ENCODE data around the gene ZNF639. TPM values are rescaled to one million over a fixed set of nuclear protein-coding genes. Genes with fewer than 3 reads are reported as not detected.

Gene ZNF639
- total RNA-seq, 1 experiment from 2014 or later: 44.1 TPM

- TF ChIP-seq, protein P1, sequence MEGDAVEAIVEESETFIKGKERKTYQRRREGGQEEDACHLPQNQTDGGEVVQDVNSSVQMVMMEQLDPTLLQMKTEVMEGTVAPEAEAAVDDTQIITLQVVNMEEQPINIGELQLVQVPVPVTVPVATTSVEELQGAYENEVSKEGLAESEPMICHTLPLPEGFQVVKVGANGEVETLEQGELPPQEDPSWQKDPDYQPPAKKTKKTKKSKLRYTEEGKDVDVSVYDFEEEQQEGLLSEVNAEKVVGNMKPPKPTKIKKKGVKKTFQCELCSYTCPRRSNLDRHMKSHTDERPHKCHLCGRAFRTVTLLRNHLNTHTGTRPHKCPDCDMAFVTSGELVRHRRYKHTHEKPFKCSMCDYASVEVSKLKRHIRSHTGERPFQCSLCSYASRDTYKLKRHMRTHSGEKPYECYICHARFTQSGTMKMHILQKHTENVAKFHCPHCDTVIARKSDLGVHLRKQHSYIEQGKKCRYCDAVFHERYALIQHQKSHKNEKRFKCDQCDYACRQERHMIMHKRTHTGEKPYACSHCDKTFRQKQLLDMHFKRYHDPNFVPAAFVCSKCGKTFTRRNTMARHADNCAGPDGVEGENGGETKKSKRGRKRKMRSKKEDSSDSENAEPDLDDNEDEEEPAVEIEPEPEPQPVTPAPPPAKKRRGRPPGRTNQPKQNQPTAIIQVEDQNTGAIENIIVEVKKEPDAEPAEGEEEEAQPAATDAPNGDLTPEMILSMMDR (conservative IDR thresholded peaks at IDR 0.05): no peak
- peaks cover 5 to 7% of the 10 kb centered on the region in 2 experiments for H3K4me1 Mint-ChIP-seq
- no peaks in the 10 kb centered on the region for H3K9me3 Mint-ChIP-seq
- no peak overlapping the region for H2BK120ac ChIP-seq (ENCODE audit: low read depth, low read length, poor library complexity, severe bottlenecking)
- H3K79me2 ChIP-seq (ENCODE audit: insufficient read depth, low read length): no peaks in the 10 kb centered on the region
- H3K4ac ChIP-seq (ENCODE audit: low read depth, low read length): no peak overlapping the region
- no peaks in the 10 kb centered on the region for H3K27me3 ChIP-seq (ENCODE audit: insufficient read depth, low read length)
- no peak overlapping the region for H4K8ac ChIP-seq (replicated peaks; ENCODE audit: insufficient read length, low read depth, low read length)
- H3K27me3 Mint-ChIP-seq (ENCODE audit: low read depth): no peaks in the 10 kb centered on the region
- H3K4me3 Mint-ChIP-seq: no peak overlapping the region
- H3K27ac ChIP-seq (ENCODE audit: insufficient read length, low read depth, low read length): no peak overlapping the region
- H3K4me1 ChIP-seq (ENCODE audit: insufficient read depth, low read length): no peaks in the 10 kb centered on the region; the same call in 1 of the 2 replicates
- no peaks in the 10 kb centered on the region for H3K9me3 ChIP-seq (ENCODE audit: control insufficient read depth, low read depth, low read length)
- no peaks in the 10 kb centered on the region for H3K23me2 ChIP-seq (ENCODE audit: insufficient read length, low read depth, low read length, poor library complexity, severe bottlenecking)
- no peak overlapping the region for H3K27ac Mint-ChIP-seq
- H4K5ac ChIP-seq (ENCODE audit: insufficient read length, low read depth, low read length): no peak overlapping the region
- no peak overlapping the region for H3K23ac ChIP-seq (ENCODE audit: insufficient read length, low read depth, low read length)
- H3K36me3 Mint-ChIP-seq (ENCODE audit: insufficient read depth in 1 of 3, low read depth in 3 of 3): no peaks in the 10 kb centered on the region
- no peak overlapping the region for H3K56ac ChIP-seq (ENCODE audit: insufficient read length, low read depth, low read length)
- no peak overlapping the region for H3K9ac ChIP-seq (ENCODE audit: extremely low read depth, insufficient read length, low read length)
- no peak overlapping the region for H2BK20ac ChIP-seq (ENCODE audit: low read depth, low read length, poor library complexity, severe bottlenecking)
- H3T11ph ChIP-seq (ENCODE audit: low read length): no peak overlapping the region
- H3K4me2 ChIP-seq (ENCODE audit: insufficient read depth, insufficient read length, low read length): no peak overlapping the region
- no peak overlapping the region for H4K91ac ChIP-seq (ENCODE audit: insufficient read length, low read depth, low read length)
- H2BK5ac ChIP-seq (ENCODE audit: insufficient read length, low read length): no peak overlapping the region
- no peak overlapping the region for H3K18ac ChIP-seq (ENCODE audit: insufficient read length, low read depth, low read length)
- no peaks in the 10 kb centered on the region for H3K79me1 ChIP-seq (ENCODE audit: insufficient read depth, low read depth, low read length, poor library complexity, severe bottlenecking)
- H3K14ac ChIP-seq (ENCODE audit: insufficient read depth, low read length): no peak overlapping the region
- no peak overlapping the region for H2AFZ ChIP-seq (ENCODE audit: low read length)
- no peaks in the 10 kb centered on the region for H4K20me1 ChIP-seq (ENCODE audit: control insufficient read depth, insufficient read depth, insufficient read length)
- H2BK12ac ChIP-seq (ENCODE audit: insufficient read length, low read depth, low read length): no peak overlapping the region
- no peak overlapping the region for H2BK15ac ChIP-seq (ENCODE audit: low read depth, low read length)
- no peak overlapping the region for H2AK5ac ChIP-seq (ENCODE audit: insufficient read length, low read length)
- no CpG with 5 or more reads among the region's 1 CpG for WGBS (ENCODE audit: extremely low coverage, insufficient read length, low lambda C conversion rate)
- DNase-seq: no peak
Observed at GRCh38 chr3:179278151-179278550, 44.7 kb upstream of the ZNF639 start.
